ENCODE results near the gene TADA3. TPM values are rescaled to one million over a fixed set of nuclear protein-coding genes. Genes with fewer than 3 reads are reported as not detected.

Gene TADA3
- total and polyA plus RNA-seq, 4 donors = 32.5 to 88.3 (median 71.7) TPM

DNA sequence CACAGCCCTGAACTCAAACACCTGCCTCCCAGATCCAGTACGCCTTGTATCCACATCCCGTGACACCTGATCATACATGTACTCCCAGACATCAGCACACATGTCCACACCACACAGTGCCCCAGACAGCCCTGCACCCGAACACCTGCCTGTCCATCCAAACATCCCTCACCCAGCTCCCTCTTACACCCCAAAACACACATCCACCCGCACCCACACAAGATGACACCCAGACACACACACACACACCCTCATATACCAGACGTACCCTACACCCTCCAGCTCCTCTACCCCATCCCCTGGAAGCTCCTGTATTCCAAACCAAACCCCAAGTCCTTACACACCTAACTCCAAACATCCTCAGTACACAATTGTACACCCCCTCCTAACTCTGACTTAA lies 23.3 kb downstream of the TADA3 start:
- H3K27ac ChIP-seq (ENCODE audit: low read depth, low read length) = peak overlapping the region; percentile 65
- no peaks in the 10 kb centered on the region for H3K27me3 ChIP-seq (ENCODE audit: control insufficient read depth, insufficient read depth, low read length)
- no peaks in the 10 kb centered on the region for H3K9me3 ChIP-seq (ENCODE audit: control insufficient read depth, insufficient read depth, low read length)
- peaks cover 21% of the 10 kb centered on the region for H3K36me3 ChIP-seq (ENCODE audit: control insufficient read depth, insufficient read depth, low read length)
- H3K4me1 ChIP-seq (ENCODE audit: control insufficient read depth, insufficient read depth, low read length) = peaks cover 40% of the 10 kb centered on the region
- 62% methylated on average over 5 of the region's 5 CpGs for WGBS (ENCODE audit: insufficient coverage)
- DNase-seq (ENCODE audit: low read depth in 4 of 6, low spot score in 6 of 6) = peak in 1 of 6 donors; percentile 19
- peak overlapping the region; percentile 48 for H3K4me3 ChIP-seq (ENCODE audit: low read depth, low read length)

DNA sequence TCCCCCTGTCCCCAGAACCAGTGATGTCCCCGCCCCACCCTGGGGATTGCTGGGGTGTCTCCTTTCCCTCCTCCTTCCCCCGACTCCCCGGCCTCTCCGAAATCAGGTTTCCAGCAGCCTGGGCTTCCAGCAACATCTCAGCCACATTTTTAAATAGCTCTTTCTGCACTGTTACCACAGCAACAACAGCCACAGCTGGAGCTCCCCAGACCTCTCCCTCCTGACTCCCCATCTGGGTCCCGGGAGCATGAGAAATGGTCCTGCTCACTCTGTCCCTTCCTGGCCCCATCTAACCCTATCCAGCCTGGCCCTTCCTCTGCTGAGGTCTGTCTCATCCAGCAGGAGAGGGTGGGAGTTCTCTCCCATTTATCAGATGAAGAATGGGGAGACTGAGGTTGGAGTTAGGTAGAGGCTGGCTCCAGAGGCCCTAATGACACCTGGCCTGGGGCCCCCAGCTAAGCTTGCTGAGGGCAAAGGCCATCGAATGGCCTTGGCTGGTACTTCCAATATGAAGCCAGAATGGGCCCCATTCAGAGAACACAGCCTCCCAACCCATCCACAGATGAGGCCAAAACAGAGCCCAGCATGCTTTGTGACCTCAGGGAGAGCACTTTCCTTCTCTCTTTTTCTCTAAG lies 24.0 kb downstream of the TADA3 start:
- DNase-seq (ENCODE audit: low read depth in 4 of 6, low spot score in 6 of 6) = peak in 1 of 6 donors; percentile 8
- Histone ChIP-seq H3K4me1 (ENCODE audit: control insufficient read depth, insufficient read depth, low read length) (peaks cover 40% of the 10 kb centered on the region), H3K27me3 (ENCODE audit: control insufficient read depth, insufficient read depth, low read length) (no peaks in the 10 kb centered on the region), H3K27ac (ENCODE audit: low read depth, low read length) (no peak overlapping the region), H3K4me3 (ENCODE audit: low read depth, low read length) (no peak overlapping the region), H3K9me3 (ENCODE audit: control insufficient read depth, insufficient read depth, low read length) (no peaks in the 10 kb centered on the region), H3K36me3 (ENCODE audit: control insufficient read depth, insufficient read depth, low read length) (peaks cover 24% of the 10 kb centered on the region)
- 56% methylated on average over 5 of the region's 6 CpGs for WGBS (ENCODE audit: insufficient coverage)

DNA sequence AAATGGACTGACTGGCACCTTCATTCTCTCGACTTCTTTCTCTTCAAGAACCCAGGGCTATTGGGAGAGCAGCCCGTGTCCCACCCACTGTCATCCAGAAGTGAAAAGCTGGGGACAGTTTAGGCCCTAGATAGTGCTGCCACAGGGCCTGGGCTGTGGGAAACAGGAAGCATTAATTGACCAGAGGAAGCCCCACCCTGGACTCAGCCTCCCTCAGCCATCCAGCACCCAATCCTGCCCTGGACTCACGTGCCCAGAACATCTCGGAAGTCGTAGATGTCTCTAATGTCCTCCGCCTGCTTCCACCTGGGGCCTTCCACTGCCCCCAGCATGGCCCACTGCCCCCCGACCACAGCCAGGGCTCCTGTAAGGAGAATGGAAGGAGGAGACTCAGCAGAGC lies 24.9 kb downstream of the TADA3 start:
- no peak for DNase-seq (ENCODE audit: low read depth in 4 of 6, low spot score in 6 of 6)
- Histone ChIP-seq H3K9me3 (ENCODE audit: control insufficient read depth, insufficient read depth, low read length) (no peaks in the 10 kb centered on the region), H3K4me1 (ENCODE audit: control insufficient read depth, insufficient read depth, low read length) (peaks cover 40% of the 10 kb centered on the region), H3K4me3 (ENCODE audit: low read depth, low read length) (no peak overlapping the region), H3K36me3 (ENCODE audit: control insufficient read depth, insufficient read depth, low read length) (peaks cover 33% of the 10 kb centered on the region), H3K27me3 (ENCODE audit: control insufficient read depth, insufficient read depth, low read length) (no peaks in the 10 kb centered on the region), H3K27ac (ENCODE audit: low read depth, low read length) (no peak overlapping the region)
- 85% methylated on average over 5 of the region's 7 CpGs for WGBS (ENCODE audit: insufficient coverage)

DNA sequence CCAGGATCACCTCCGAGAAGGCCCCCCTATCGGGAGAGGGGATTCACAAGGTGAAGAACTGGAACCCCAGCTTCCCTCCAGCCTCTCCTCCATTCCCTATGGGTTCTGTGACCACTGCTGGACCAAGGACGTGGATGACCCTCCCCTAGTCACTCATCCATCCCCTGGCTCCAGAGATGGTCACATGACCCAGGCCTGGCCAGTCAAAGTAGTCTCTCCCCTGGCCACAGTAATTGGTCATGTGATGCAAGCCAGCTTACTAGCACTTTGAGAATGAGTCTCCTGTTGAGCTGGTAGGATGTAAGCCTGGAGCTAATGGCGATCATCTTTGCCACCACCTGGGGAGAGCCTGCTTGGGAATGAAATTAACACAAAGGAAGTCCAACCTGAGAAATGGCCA lies 26.4 kb downstream of the TADA3 start:
- Histone ChIP-seq H3K9me3 (ENCODE audit: control insufficient read depth, insufficient read depth, low read length) (no peaks in the 10 kb centered on the region), H3K4me1 (ENCODE audit: control insufficient read depth, insufficient read depth, low read length) (peaks cover 38% of the 10 kb centered on the region), H3K27me3 (ENCODE audit: control insufficient read depth, insufficient read depth, low read length) (no peaks in the 10 kb centered on the region), H3K4me3 (ENCODE audit: low read depth, low read length) (no peak overlapping the region), H3K36me3 (ENCODE audit: control insufficient read depth, insufficient read depth, low read length) (peaks cover 47% of the 10 kb centered on the region), H3K27ac (ENCODE audit: low read depth, low read length) (no peak overlapping the region)
- DNase-seq (ENCODE audit: low read depth in 4 of 6, low spot score in 6 of 6) = peak in 1 of 6 donors; percentile 4
- 96% methylated on average over 2 of the region's 4 CpGs for WGBS (ENCODE audit: insufficient coverage)

DNA sequence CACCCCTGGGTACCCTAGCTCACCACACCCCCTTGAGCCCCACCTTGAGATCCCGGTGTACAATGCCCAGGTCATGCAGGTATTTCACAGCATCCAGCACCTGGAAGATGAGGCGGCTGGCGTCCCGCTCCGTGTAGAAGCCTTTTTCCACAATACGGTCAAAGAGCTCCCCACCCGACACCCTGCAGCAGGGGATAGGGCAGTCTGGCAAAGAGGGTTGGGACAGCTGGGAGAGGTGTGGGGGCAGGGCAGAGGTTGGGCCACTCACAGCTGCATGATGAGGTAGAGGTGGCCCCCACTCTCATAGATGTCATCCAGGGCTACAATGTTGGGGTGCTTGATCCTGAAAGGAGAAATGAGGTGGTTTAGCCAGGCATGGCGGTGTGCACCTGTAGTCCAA lies 29.4 kb downstream of the TADA3 start:
- no peak for DNase-seq (ENCODE audit: low read depth in 4 of 6, low spot score in 6 of 6)
- Histone ChIP-seq H3K4me1 (ENCODE audit: control insufficient read depth, insufficient read depth, low read length) (peaks cover 9% of the 10 kb centered on the region), H3K27ac (ENCODE audit: low read depth, low read length) (no peak overlapping the region), H3K4me3 (ENCODE audit: low read depth, low read length) (no peak overlapping the region), H3K27me3 (ENCODE audit: control insufficient read depth, insufficient read depth, low read length) (no peaks in the 10 kb centered on the region), H3K36me3 (ENCODE audit: control insufficient read depth, insufficient read depth, low read length) (peaks cover 76% of the 10 kb centered on the region), H3K9me3 (ENCODE audit: control insufficient read depth, insufficient read depth, low read length) (no peaks in the 10 kb centered on the region)
- WGBS (ENCODE audit: insufficient coverage) = 89% methylated on average over 8 of the region's 8 CpGs

DNA sequence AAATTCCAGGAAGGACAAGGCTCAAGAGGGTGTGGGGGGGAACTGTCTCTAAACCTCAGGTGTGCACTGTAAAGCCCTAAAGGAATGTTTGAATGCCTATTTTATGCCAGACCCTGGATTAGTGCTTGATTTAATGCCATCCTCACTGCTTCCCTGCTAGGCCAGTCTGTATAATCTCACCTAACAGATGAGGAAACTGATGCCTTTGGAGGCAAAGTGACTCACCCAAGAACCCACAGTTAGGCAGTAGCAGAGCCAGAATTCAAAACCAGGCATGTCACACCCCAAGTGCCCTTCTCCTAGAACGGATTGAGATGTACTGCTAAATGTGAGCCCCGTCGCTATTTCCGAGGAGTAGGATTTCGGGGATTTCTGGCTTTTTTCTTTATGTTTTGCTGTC lies 30.4 kb downstream of the TADA3 start:
- no peak overlapping the region for H3K4me3 ChIP-seq (ENCODE audit: low read depth, low read length)

DNA sequence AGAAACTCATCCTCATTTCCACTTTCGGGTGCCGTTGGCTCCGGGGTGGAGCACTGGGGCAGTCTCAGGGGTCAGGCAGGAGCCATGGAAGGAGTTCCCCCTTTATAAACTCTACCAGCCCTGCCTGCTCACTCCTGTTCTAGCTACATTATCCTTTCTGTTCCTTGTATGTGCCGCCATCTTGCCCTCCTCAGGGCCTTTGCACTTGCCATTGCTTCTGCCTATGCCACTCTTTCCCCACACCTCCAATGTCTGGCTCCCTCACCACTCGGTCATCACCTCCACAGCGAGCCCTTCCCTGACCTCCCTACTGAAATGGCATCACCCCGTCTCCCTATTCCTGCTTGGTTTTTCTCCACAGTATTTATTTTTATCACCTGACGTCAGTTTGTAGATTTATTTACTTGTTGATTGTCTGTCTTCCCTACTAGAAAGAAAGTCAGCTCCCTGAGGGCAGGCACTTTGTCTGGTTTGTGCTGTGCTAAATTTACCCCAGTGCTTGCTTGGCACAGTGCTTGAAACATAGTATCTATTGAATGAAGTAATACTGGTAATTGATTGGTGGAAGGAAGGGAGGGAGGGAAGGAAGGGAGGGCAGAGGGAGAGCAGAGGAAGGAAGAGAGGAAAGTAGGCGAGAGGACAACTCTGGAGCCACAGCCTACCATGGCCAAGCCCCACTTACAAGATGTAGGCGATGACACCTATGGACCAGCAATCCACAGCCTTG lies 31.3 kb downstream of the TADA3 start:
- no peaks in the 10 kb centered on the region for H3K27me3 ChIP-seq (ENCODE audit: control insufficient read depth, insufficient read depth, low read length)
- H3K9me3 ChIP-seq (ENCODE audit: control insufficient read depth, insufficient read depth, low read length) = no peaks in the 10 kb centered on the region
- DNase-seq (ENCODE audit: low read depth in 4 of 6, low spot score in 6 of 6) = no peak
- H3K36me3 ChIP-seq (ENCODE audit: control insufficient read depth, insufficient read depth, low read length) = peaks cover 87% of the 10 kb centered on the region
- H3K4me3 ChIP-seq (ENCODE audit: low read depth, low read length) = no peak overlapping the region
- H3K4me1 ChIP-seq (ENCODE audit: control insufficient read depth, insufficient read depth, low read length) = peaks cover 4% of the 10 kb centered on the region
- H3K27ac ChIP-seq (ENCODE audit: low read depth, low read length) = no peak overlapping the region
- WGBS (ENCODE audit: insufficient coverage) = 90% methylated on average over 7 of the region's 10 CpGs

More for the DNA sequence above, 30.4 kb downstream of the TADA3 start:
- no CpG with 5 or more reads among the region's 5 CpGs for WGBS (ENCODE audit: insufficient coverage)
- H3K9me3 ChIP-seq (ENCODE audit: control insufficient read depth, insufficient read depth, low read length) = no peaks in the 10 kb centered on the region
- no peak overlapping the region for H3K27ac ChIP-seq (ENCODE audit: low read depth, low read length)
- DNase-seq (ENCODE audit: low read depth in 4 of 6, low spot score in 6 of 6) = no peak
- H3K4me1 ChIP-seq (ENCODE audit: control insufficient read depth, insufficient read depth, low read length) = peaks cover 5% of the 10 kb centered on the region
- H3K27me3 ChIP-seq (ENCODE audit: control insufficient read depth, insufficient read depth, low read length) = no peaks in the 10 kb centered on the region
- H3K36me3 ChIP-seq (ENCODE audit: control insufficient read depth, insufficient read depth, low read length) = peaks cover 79% of the 10 kb centered on the region

DNA sequence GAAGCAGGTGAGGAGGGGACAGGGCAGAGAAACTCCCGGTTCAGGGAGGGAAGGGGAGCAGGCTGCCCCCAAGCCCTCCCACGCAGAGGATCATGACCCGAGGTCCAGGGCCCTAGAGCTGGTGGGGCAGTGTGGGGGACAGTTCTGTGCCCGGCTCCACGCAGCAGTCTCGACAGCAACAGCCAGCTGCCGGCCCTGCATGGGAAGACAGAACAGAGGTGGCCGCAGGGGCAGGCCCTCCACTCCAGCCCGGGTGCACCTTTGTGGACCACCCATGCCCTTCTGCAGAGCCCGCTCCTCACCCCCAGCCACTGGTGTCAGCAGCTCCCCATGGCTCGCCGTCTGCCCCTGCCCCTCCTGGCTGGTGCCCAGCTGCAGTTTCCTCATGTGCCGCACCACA lies 34.8 kb downstream of the TADA3 start:
- DNase-seq (ENCODE audit: low read depth in 4 of 6, low spot score in 6 of 6) = no peak
- Histone ChIP-seq H3K4me1 (ENCODE audit: control insufficient read depth, insufficient read depth, low read length) (peaks cover 5% of the 10 kb centered on the region), H3K4me3 (ENCODE audit: low read depth, low read length) (no peak overlapping the region), H3K27me3 (ENCODE audit: control insufficient read depth, insufficient read depth, low read length) (no peaks in the 10 kb centered on the region), H3K36me3 (ENCODE audit: control insufficient read depth, insufficient read depth, low read length) (peaks cover 89% of the 10 kb centered on the region), H3K27ac (ENCODE audit: low read depth, low read length) (no peak overlapping the region), H3K9me3 (ENCODE audit: control insufficient read depth, insufficient read depth, low read length) (no peaks in the 10 kb centered on the region)
- WGBS (ENCODE audit: insufficient coverage) = 92% methylated on average over 13 of the region's 13 CpGs

DNA sequence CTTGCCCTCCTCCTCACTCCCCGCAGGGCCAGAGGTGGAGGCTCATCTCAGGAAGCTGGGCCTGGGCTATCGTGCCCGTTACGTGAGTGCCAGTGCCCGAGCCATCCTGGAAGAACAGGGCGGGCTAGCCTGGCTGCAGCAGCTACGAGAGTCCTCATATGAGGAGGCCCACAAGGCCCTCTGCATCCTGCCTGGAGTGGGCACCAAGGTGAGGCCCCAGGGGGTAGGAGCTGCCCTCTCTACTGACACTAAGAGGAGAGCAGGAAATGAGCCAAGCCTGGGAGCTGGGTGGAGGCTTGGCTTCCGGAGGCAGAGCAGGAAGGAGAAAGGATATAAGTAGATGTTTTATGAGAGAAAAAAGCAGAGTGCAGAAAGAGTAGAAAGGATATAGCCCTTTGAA lies 37.6 kb downstream of the TADA3 start:
- H3K4me3 ChIP-seq (ENCODE audit: low read depth, low read length) = no peak overlapping the region
- peaks cover 21% of the 10 kb centered on the region for H3K4me1 ChIP-seq (ENCODE audit: control insufficient read depth, insufficient read depth, low read length)
- H3K9me3 ChIP-seq (ENCODE audit: control insufficient read depth, insufficient read depth, low read length) = no peaks in the 10 kb centered on the region
- H3K27me3 ChIP-seq (ENCODE audit: control insufficient read depth, insufficient read depth, low read length) = no peaks in the 10 kb centered on the region
- no peak overlapping the region for H3K27ac ChIP-seq (ENCODE audit: low read depth, low read length)
- no peak for DNase-seq (ENCODE audit: low read depth in 4 of 6, low spot score in 6 of 6)
- H3K36me3 ChIP-seq (ENCODE audit: control insufficient read depth, insufficient read depth, low read length) = peaks cover 72% of the 10 kb centered on the region
- WGBS (ENCODE audit: insufficient coverage) = 89% methylated on average over 8 of the region's 8 CpGs

Measured in spinal cord (tissue), 10 donors.